ENCODE results near the gene MAPK10. TPM values are rescaled to one million over a fixed set of nuclear protein-coding genes. Genes with fewer than 3 reads are reported as not detected.

MAPK10 gene
- total and polyA plus RNA-seq, 9 donors, result 1.9 to 5.6 (median 3.1) TPM

DNA sequence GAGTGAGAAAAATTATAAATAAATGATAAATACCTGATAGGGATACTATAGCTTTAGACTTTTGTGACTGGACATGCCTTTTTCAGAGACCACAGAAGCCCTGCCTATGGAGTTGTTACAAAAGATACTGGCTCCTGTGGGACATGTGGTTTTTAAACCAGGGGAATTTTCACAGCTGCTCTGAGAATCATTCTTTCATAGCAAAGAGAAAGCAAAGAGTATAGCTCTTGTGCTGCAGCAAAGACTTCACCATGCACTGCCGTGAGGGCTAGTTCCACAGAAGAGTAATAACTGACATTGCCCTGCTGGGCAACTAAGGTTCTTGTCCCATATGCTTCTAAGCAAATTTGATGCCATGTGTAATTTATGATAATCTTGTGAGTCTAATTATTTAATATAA is 98.2 kb downstream of the MAPK10 start:
- Histone ChIP-seq H3K27me3 (ENCODE audit: control insufficient read depth, insufficient read depth, low read length) (no peaks in the 10 kb centered on the region), H3K36me3 (ENCODE audit: control insufficient read depth, insufficient read depth, low read length) (no peaks in the 10 kb centered on the region), H3K9me3 (replicated peaks; ENCODE audit: control insufficient read depth, low read depth, low read length) (no peaks in the 10 kb centered on the region), H3K4me1 (ENCODE audit: control insufficient read depth, insufficient read depth, low read length) (no peaks in the 10 kb centered on the region), H3K27ac (ENCODE audit: low read length) (no peak overlapping the region), H3K4me3 (ENCODE audit: low read length) (no peak overlapping the region)
- 33% methylated on average over 1 of the region's 1 CpG for WGBS (ENCODE audit: insufficient coverage)
- DNase-seq, result peak; percentile 17

DNA sequence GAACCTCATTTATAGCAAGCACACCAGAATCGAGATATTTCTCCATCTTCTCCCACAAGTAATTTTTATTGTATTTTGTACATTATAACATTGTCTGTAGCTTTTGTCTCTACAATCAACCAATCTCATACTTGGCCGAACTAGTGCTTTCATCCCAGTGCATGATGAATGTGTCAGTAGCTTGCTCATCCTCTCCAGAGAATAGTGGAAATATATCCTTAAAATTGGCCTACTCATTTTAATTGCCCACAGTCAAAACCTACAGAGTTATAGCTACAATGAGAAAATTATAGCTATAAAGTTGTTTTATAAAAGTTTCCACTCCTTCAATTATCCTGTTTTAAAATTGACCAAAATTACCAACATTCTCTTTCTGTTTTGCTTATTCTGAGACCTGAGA is 103.8 kb downstream of the MAPK10 start:
- WGBS (ENCODE audit: insufficient coverage), result no CpG with 5 or more reads among the region's 2 CpGs
- Histone ChIP-seq H3K4me1 (ENCODE audit: control insufficient read depth, insufficient read depth, low read length) (no peaks in the 10 kb centered on the region), H3K27me3 (ENCODE audit: control insufficient read depth, insufficient read depth, low read length) (no peaks in the 10 kb centered on the region), H3K27ac (ENCODE audit: low read length) (no peak overlapping the region), H3K9me3 (replicated peaks; ENCODE audit: control insufficient read depth, low read depth, low read length) (no peaks in the 10 kb centered on the region), H3K36me3 (ENCODE audit: control insufficient read depth, insufficient read depth, low read length) (no peaks in the 10 kb centered on the region), H3K4me3 (ENCODE audit: low read length) (no peak overlapping the region)
- no peak for DNase-seq

DNA sequence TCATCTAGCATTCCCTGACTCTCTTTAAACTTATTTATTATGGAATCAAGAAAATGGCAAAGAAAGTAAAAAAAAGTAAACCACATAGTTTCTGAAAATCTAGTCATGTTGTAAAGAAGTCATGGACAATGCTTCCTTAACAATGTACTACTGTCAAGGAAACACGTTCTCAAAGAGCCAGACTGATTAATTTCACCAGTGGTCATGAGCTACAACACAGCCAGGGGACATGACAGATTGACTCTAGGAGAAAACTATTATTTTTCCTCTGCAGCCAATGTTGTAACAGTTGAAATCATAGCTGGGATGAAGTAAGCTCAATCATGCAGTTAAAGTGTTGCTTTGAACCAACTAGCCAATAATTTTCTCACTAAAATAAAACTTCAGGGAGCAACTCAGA is 109.2 kb downstream of the MAPK10 start:
- Histone ChIP-seq H3K9me3 (replicated peaks; ENCODE audit: control insufficient read depth, low read depth, low read length) (no peaks in the 10 kb centered on the region), H3K4me1 (ENCODE audit: control insufficient read depth, insufficient read depth, low read length) (no peaks in the 10 kb centered on the region), H3K36me3 (ENCODE audit: control insufficient read depth, insufficient read depth, low read length) (no peaks in the 10 kb centered on the region), H3K27ac (ENCODE audit: low read length) (no peak overlapping the region), H3K4me3 (ENCODE audit: low read length) (no peak overlapping the region), H3K27me3 (ENCODE audit: control insufficient read depth, insufficient read depth, low read length) (no peaks in the 10 kb centered on the region)
- WGBS (ENCODE audit: insufficient coverage), result no CpG with 5 or more reads among the region's 1 CpG
- no peak for DNase-seq

DNA sequence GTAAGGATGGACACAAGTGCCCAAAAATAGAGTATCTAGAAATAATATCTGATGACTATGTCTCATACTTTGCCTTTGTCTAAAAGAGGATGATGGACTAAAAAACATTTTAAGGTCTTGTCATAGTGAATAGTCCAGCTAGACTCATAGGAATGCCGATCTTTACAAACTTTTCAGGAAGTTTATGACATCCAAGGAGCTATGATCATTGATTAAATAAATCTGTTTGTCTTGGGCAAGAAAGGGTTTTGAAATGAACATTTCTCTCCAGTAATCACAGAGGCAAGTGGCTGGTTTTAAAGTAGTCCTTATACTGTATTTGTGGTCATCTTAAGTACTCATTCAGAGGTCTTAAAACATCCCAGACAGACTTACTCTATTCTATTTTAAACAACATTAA is 109.8 kb downstream of the MAPK10 start:
- Histone ChIP-seq H3K36me3 (ENCODE audit: control insufficient read depth, insufficient read depth, low read length) (no peaks in the 10 kb centered on the region), H3K27ac (ENCODE audit: low read length) (no peak overlapping the region), H3K4me3 (ENCODE audit: low read length) (no peak overlapping the region), H3K9me3 (replicated peaks; ENCODE audit: control insufficient read depth, low read depth, low read length) (no peaks in the 10 kb centered on the region), H3K27me3 (ENCODE audit: control insufficient read depth, insufficient read depth, low read length) (no peaks in the 10 kb centered on the region), H3K4me1 (ENCODE audit: control insufficient read depth, insufficient read depth, low read length) (no peaks in the 10 kb centered on the region)
- WGBS (ENCODE audit: insufficient coverage), result no CpG with 5 or more reads among the region's 1 CpG
- no peak for DNase-seq

DNA sequence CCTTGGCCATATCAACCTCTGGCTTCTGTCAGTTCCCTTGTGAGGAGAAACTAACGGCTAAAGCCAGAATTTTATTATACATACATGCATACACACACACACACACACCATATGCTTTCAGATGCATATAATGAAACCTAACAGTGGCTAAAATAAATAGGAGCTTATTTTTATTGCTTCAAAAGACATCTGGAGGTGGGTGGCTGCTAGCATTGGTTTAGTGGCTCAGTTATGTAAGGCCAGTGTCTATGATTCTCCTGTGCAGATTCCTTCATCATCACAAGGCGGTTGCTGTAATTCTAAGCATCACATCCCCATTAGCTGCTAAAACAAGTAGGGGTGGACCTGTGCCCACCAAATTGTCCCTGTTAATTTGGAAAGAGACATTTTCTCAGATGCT is 110.8 kb downstream of the MAPK10 start:
- no peaks in the 10 kb centered on the region for H3K9me3 ChIP-seq (replicated peaks; ENCODE audit: control insufficient read depth, low read depth, low read length)
- no peaks in the 10 kb centered on the region for H3K4me1 ChIP-seq (ENCODE audit: control insufficient read depth, insufficient read depth, low read length)
- no peak overlapping the region for H3K4me3 ChIP-seq (ENCODE audit: low read length)
- H3K36me3 ChIP-seq (ENCODE audit: control insufficient read depth, insufficient read depth, low read length), result no peaks in the 10 kb centered on the region
- DNase-seq, result peak; percentile 7
- no peak overlapping the region for H3K27ac ChIP-seq (ENCODE audit: low read length)
- no peaks in the 10 kb centered on the region for H3K27me3 ChIP-seq (ENCODE audit: control insufficient read depth, insufficient read depth, low read length)
- no CpG with 5 or more reads among the region's 2 CpGs for WGBS (ENCODE audit: insufficient coverage)

DNA sequence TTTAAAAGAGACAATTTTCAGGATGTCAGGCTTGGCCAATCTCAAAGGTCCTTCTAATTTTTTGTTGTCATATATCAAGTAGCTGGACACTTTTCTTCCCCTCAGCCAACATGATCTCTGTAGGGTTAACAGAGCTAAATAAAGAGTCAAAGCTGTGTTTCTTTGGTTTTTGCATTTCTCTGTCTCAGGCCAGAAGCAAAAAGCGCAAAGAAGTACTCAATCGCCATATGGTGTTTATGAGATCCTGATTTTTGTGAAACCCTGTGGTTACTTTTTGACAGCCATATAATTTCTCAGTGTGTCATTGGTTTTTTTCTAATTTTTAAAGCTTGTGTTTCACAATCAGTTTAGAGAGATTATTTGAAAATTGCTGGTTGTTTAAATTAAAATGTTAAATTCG is 111.9 kb downstream of the MAPK10 start:
- Histone ChIP-seq H3K27me3 (ENCODE audit: control insufficient read depth, insufficient read depth, low read length) (no peaks in the 10 kb centered on the region), H3K9me3 (replicated peaks; ENCODE audit: control insufficient read depth, low read depth, low read length) (no peaks in the 10 kb centered on the region), H3K36me3 (ENCODE audit: control insufficient read depth, insufficient read depth, low read length) (no peaks in the 10 kb centered on the region), H3K27ac (ENCODE audit: low read length) (no peak overlapping the region), H3K4me3 (ENCODE audit: low read length) (no peak overlapping the region), H3K4me1 (ENCODE audit: control insufficient read depth, insufficient read depth, low read length) (no peaks in the 10 kb centered on the region)
- DNase-seq, result no peak
- no CpG with 5 or more reads among the region's 3 CpGs for WGBS (ENCODE audit: insufficient coverage)

DNA sequence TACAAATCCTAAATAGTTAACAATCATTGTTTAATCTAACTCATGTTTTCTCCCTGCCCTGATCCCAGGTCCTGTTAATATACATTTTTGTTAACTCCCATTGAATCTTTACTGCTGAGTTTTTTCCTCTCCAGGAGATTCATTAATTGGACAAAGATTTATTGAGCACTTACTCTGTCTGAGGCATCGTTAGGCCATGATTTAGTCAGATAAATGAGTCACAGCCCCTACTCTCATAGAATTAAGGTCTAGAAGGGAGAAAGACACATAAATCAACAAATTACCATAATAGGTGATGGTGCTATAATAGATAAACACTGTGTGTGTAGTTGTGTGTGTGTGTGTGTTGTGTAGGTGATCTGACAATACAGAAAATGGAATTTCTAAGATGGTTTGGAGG is 112.5 kb downstream of the MAPK10 start:
- no CpG with 5 or more reads among the region's 1 CpG for WGBS (ENCODE audit: insufficient coverage)
- no peaks in the 10 kb centered on the region for H3K9me3 ChIP-seq (replicated peaks; ENCODE audit: control insufficient read depth, low read depth, low read length)
- H3K36me3 ChIP-seq (ENCODE audit: control insufficient read depth, insufficient read depth, low read length), result no peaks in the 10 kb centered on the region
- H3K27ac ChIP-seq (ENCODE audit: low read length), result no peak overlapping the region
- no peak overlapping the region for H3K4me3 ChIP-seq (ENCODE audit: low read length)
- no peak for DNase-seq
- no peaks in the 10 kb centered on the region for H3K4me1 ChIP-seq (ENCODE audit: control insufficient read depth, insufficient read depth, low read length)
- no peaks in the 10 kb centered on the region for H3K27me3 ChIP-seq (ENCODE audit: control insufficient read depth, insufficient read depth, low read length)

DNA sequence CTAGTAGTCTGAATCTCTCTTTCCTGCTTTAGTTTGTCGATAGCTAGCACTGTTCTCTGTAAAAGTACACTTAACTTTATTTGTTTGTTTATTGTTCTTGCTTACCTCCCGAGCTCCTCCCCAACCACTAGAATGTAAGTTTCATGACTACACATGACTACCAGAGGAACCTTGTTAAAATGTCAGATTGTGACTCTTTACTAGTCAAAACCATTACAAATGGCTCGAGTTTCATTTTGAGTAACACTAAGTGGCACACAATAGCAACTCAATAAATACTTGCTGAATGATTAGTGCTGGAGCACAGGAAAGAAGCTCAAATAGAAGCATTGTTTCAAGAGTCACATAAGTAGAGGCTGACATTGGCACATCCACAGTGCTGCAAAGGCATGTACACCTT is 116.1 kb downstream of the MAPK10 start:
- Histone ChIP-seq H3K4me3 (ENCODE audit: low read length) (no peak overlapping the region), H3K27ac (ENCODE audit: low read length) (no peak overlapping the region), H3K27me3 (ENCODE audit: control insufficient read depth, insufficient read depth, low read length) (no peaks in the 10 kb centered on the region), H3K4me1 (ENCODE audit: control insufficient read depth, insufficient read depth, low read length) (no peaks in the 10 kb centered on the region), H3K9me3 (replicated peaks; ENCODE audit: control insufficient read depth, low read depth, low read length) (no peaks in the 10 kb centered on the region), H3K36me3 (ENCODE audit: control insufficient read depth, insufficient read depth, low read length) (no peaks in the 10 kb centered on the region)
- WGBS (ENCODE audit: insufficient coverage), result no CpG with 5 or more reads among the region's 3 CpGs
- DNase-seq, result no peak

DNA sequence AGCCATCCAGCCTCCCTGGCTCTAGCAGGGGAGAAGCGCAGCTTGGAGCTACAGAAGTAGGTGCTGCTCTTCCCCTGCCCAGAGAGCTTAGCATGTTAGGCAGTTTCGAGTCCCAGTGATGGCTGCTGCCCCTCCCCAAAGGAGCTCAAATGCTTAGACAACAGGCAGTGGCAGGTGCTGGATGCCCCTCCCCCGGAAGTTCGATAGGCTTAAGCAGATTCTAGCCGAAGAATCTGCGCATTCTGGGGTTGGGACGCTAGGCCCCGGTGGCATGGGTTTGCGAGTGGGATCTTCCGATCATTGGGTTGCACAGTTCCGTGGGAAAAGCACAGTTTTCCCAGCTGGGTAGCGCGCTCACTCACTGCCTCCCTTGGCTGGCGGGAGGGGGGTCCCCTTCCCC is 117.2 kb downstream of the MAPK10 start:
- H3K9me3 ChIP-seq (replicated peaks; ENCODE audit: control insufficient read depth, low read depth, low read length), result no peaks in the 10 kb centered on the region
- H3K36me3 ChIP-seq (ENCODE audit: control insufficient read depth, insufficient read depth, low read length), result no peaks in the 10 kb centered on the region
- H3K27ac ChIP-seq (ENCODE audit: low read length), result no peak overlapping the region
- H3K4me1 ChIP-seq (ENCODE audit: control insufficient read depth, insufficient read depth, low read length), result no peaks in the 10 kb centered on the region
- DNase-seq, result no peak
- no peaks in the 10 kb centered on the region for H3K27me3 ChIP-seq (ENCODE audit: control insufficient read depth, insufficient read depth, low read length)
- H3K4me3 ChIP-seq (ENCODE audit: low read length), result no peak overlapping the region
- WGBS (ENCODE audit: insufficient coverage), result 96% methylated on average over 14 of the region's 14 CpGs

DNA sequence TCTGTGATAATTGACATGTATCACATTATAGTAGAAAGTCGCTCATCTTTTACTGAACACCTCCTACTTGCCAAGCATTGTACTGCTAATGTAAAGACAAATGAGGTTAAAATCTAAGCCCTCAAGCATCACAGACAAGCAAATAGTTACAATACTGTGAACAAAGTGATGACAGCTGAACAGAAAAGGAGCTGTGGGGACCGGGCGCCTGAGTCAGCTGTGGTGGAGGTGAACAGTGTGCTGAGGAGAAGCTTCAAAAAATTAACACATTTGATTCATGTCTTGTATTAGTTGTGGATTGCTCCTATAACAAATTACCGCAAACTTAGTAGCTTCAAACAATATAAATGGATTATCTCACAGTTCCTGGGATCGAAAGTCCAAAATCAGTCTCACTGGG is 124.3 kb downstream of the MAPK10 start:
- Histone ChIP-seq H3K27me3 (ENCODE audit: control insufficient read depth, insufficient read depth, low read length) (no peaks in the 10 kb centered on the region), H3K4me3 (ENCODE audit: low read length) (no peak overlapping the region), H3K36me3 (ENCODE audit: control insufficient read depth, insufficient read depth, low read length) (no peaks in the 10 kb centered on the region), H3K4me1 (ENCODE audit: control insufficient read depth, insufficient read depth, low read length) (no peaks in the 10 kb centered on the region), H3K27ac (ENCODE audit: low read length) (no peak overlapping the region), H3K9me3 (replicated peaks; ENCODE audit: control insufficient read depth, low read depth, low read length) (no peaks in the 10 kb centered on the region)
- no CpG with 5 or more reads among the region's 5 CpGs for WGBS (ENCODE audit: insufficient coverage)
- DNase-seq, result no peak

DNA sequence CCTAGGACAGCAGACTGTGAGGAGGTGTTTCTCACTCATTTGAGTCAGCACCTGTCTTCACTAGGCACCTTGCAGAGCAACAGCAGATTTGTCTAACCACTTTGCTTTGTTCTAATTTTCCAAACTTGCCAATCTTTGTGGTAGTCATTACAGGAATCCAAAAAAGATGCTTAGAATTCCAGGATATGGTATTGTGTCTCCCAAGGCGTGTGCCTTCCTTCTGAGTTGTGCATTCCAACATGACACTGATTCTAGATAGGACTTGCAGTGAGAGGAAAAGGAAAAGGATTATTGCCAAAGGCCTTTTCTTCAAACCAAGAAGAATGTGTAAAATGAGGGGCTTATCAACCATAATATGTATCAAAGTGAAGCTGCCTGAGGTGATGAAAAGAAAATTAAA is 126.2 kb downstream of the MAPK10 start:
- Histone ChIP-seq H3K4me3 (ENCODE audit: low read length) (no peak overlapping the region), H3K9me3 (replicated peaks; ENCODE audit: control insufficient read depth, low read depth, low read length) (no peaks in the 10 kb centered on the region), H3K4me1 (ENCODE audit: control insufficient read depth, insufficient read depth, low read length) (no peaks in the 10 kb centered on the region), H3K27ac (ENCODE audit: low read length) (no peak overlapping the region), H3K27me3 (ENCODE audit: control insufficient read depth, insufficient read depth, low read length) (no peaks in the 10 kb centered on the region), H3K36me3 (ENCODE audit: control insufficient read depth, insufficient read depth, low read length) (no peaks in the 10 kb centered on the region)
- WGBS (ENCODE audit: insufficient coverage), result no CpG with 5 or more reads among the region's 1 CpG
- no peak for DNase-seq
